Measurements from ENCODE around the gene KLHL30.

GRCh38 chr2:238167761-238168160 is 29.3 kb downstream of the KLHL30 start:
- TF ChIP-seq ZNF331 (CRISPR knock-in tag; IDR thresholded peaks at IDR 0.05; ENCODE audit: low read depth) (no peak), CTCF (conservative IDR thresholded peaks at IDR 0.05; ENCODE audit: low read depth in 2 of 2) (no peak), EZH2phosphoT487 (IDR thresholded peaks at IDR 0.05; ENCODE audit: unreplicated experiment) (no peak), REST (IDR thresholded peaks at IDR 0.05; ENCODE audit: unreplicated experiment) (no peak), EZH2 (IDR thresholded peaks at IDR 0.05; ENCODE audit: low read depth, unreplicated experiment) (no peak), POLR2AphosphoS5 (IDR thresholded peaks at IDR 0.05; ENCODE audit: low read depth) (no peak), ETS1 (IDR thresholded peaks at IDR 0.05) (no peak), CREB1 (CRISPR knock-in tag; IDR thresholded peaks at IDR 0.05; ENCODE audit: low read depth) (no peak), ZNF114 (CRISPR knock-in tag; IDR thresholded peaks at IDR 0.05) (no peak), JUNB (IDR thresholded peaks at IDR 0.05; ENCODE audit: unreplicated experiment) (no peak), NANOG (IDR thresholded peaks at IDR 0.05; ENCODE audit: borderline replicate concordance) (no peak)
